Activated gamma-delta T cell (primary cell): ENCODE measurements around the gene PCDHB10.
"Not testable (repeated sequence)": the region's sequence is repeated elsewhere in the genome, so short reads cannot be mapped to it uniquely, and the experiment has no call there.

Source experiments
- DNase-seq: peaks from one replicate; lab custom pipeline; 2025; lab: John Stamatoyannopoulos, UW
- total RNA-seq, 2 donors: gene quantifications; one replicate each; lab custom pipeline; 2026; lab: John Stamatoyannopoulos, UW

The PCDHB10 gene
- 0.05 to 0.13 reads per million in 2 donors for total RNA-seq

GRCh38 chr5:141192110-141192725 lies at the start of gene PCDHB10:
PCDHB10 (plus strand) TSS chr5:141192353; CDS start chr5:141192553, 200 bp downstream.
- DNase-seq = no peak

DNA sequence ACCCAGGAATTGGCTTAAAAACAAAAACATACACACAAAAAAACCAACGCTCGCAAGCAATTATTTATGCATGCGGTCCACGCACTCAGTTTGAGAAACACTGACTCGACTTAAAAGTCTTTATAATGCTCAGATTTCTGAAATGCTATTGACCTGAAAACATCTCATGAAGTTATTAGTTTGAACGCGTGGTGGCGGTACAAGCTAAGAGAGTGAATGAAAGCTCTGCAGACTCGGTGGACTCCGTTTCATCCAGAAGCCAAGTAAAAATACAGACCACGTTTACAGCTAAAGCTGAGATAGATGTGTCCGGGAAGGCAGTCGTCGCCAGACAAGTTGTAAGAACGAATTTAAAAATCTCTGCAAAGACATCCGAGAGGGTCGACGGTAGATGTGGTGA lies 42.3 kb upstream of the PCDHB10 start, which contains the start of gene PCDHB6:
Gene PCDHB6 (plus strand): TSS at position 246 of the 400 bp plus-strand sequence. CDS start 201 bp downstream, outside the sequence.
- DNase-seq = no peak

- DNase-seq = no peak
Measured at GRCh38 chr5:141150224-141150992, 41.7 kb upstream of the PCDHB10 start.

DNA sequence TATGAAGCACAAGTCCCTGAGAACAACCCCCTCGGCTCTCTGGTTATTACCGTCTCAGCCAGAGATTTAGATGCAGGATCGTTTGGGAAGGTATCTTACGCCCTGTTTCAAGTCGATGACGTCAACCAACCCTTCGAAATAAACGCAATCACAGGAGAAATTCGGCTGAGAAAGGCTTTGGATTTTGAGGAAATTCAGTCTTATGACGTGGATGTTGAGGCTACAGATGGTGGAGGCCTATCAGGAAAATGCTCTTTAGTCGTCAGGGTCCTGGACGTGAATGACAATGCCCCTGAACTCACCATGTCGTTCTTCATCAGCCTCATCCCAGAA lies 41.2 kb upstream of the PCDHB10 start:
- no peak for DNase-seq

GRCh38 chr5:141151632-141152031 lies 40.5 kb upstream of the PCDHB10 start:
- not testable (repeated sequence) for DNase-seq

- not testable (repeated sequence) for DNase-seq
Measured at GRCh38 chr5:141152096-141152495, 40.1 kb upstream of the PCDHB10 start.

- DNase-seq = no peak
Measured at GRCh38 chr5:141155540-141156374, 36.4 kb upstream of the PCDHB10 start.

- DNase-seq = not testable (repeated sequence)
Measured at GRCh38 chr5:141157356-141157755, 34.8 kb upstream of the PCDHB10 start.

DNA sequence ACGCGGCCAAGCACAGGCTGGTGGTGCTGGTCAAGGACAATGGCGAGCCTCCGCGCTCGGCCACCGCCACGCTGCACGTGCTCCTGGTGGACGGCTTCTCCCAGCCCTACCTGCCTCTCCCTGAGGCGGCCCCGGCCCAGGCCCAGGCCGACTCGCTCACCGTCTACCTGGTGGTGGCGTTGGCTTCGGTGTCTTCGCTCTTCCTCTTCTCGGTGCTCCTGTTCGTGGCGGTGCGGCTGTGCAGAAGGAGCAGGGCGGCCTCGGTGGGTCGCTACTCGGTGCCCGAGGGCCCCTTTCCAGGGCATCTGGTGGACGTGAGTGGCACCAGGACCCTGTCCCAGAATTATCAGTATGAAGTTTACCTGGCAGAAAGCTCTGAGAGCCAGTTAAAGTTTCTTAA lies 34.3 kb upstream of the PCDHB10 start:
- not testable (repeated sequence) for DNase-seq

DNA sequence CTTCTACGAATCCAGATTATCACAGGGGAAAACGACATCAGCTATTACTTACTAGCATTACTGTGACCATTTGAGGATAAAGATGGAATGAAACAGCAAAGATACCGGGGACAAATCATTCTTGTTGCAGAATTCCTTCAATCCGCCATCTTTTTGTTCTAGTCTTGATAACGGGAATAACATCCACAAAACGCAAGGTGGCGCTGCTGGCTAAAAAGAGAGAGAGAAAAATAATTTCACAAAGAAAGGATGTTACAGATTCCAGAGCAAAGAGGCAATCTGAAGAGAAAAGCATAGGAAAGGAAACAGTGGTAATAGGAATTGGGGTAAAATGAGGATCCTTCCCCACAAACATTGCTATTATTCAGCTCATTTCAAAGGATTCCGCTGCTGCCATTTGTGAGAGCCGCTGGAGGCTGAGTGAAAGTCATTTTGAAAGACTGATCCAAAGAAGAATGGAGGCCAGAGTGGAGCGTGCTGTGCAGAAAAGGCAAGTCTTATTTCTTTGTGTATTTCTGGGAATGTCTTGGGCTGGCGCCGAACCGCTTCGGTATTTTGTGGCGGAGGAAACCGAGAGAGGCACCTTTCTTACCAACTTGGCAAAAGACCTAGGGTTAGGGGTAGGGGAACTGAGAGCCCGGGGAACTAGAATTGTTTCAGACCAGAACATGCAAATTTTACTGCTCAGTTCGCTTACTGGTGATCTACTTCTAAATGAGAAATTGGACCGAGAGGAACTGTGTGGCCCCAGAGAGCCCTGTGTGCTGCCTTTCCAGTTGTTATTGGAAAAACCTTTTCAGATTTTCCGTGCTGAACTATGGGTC lies 19.6 kb upstream of the PCDHB10 start, which contains the start of gene PCDHB7:
Gene PCDHB7 (plus strand): TSS at position 264 of the 824 bp plus-strand sequence. CDS start 192 bp downstream, at position 456.
- DNase-seq = no peak

DNA sequence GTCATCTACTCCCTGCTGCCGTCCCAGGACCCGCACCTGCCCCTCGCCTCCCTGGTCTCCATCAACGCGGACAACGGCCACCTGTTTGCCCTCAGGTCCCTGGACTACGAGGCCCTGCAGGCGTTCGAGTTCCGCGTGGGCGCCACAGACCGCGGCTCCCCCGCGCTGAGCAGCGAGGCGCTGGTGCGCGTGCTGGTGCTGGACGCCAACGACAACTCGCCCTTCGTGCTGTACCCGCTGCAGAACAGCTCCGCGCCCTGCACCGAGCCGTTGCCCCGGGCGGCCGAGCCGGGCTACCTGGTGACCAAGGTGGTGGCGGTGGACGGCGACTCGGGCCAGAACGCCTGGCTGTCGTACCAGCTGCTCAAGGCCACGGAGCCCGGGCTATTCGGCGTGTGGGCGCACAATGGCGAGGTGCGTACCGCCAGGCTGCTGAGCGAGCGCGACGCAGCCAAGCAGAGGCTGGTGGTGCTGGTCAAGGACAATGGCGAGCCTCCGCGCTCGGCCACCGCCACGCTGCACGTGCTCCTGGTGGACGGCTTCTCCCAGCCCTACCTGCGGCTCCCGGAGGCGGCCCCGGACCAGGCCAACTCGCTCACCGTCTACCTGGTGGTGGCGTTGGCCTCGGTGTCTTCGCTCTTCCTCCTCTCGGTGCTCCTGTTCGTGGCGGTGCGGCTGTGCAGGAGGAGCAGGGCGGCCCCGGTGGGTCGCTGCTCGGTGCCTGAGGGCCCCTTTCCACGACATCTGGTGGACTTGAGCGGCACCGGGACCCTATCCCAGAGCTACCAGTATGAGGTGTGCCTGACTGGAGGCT lies 17.7 kb upstream of the PCDHB10 start:
- DNase-seq = not testable (repeated sequence)

GRCh38 chr5:141175933-141176332 lies 16.2 kb upstream of the PCDHB10 start:
- DNase-seq = no peak

- not testable (repeated sequence) for DNase-seq
Measured at GRCh38 chr5:141177577-141178191, 14.5 kb upstream of the PCDHB10 start, which contains the start of gene PCDHB8. PCDHB8 (plus strand) TSS chr5:141177790; CDS start chr5:141178035, 245 bp downstream.

GRCh38 chr5:141179371-141179770 lies 12.8 kb upstream of the PCDHB10 start:
- DNase-seq = not testable (repeated sequence)

DNA sequence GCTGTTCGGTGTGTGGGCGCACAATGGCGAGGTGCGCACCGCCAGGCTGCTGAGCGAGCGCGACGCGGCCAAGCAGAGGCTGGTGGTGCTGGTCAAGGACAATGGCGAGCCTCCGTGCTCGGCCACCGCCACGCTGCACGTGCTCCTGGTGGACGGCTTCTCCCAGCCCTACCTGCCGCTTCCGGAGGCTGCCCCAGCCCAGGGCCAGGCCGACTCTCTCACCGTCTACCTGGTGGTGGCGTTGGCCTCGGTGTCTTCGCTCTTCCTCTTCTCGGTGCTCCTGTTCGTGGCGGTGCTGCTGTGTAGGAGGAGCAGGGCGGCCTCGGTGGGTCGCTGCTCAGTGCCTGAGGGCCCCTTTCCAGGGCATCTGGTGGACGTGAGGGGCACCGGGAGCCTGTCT lies 12.3 kb upstream of the PCDHB10 start:
- not testable (repeated sequence) for DNase-seq

GRCh38 chr5:141180313-141180712 lies 11.8 kb upstream of the PCDHB10 start:
- DNase-seq = no peak

DNA sequence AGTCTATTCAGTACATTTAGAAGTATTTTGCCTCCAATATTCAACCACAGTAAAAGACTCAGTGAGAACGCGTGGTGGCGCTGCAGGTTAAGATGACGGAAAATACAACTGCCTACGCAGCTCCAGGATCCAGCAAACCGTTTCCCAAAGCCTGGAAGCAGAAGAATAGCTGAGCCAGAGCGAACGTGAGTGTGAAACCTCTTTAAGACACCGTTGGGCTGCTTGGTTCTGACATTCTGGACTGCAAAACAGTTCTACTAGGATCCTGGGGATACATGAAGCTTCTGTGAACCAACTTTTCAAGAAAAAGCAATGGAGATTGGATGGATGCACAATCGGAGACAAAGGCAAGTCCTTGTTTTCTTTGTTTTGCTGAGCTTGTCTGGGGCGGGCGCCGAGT lies 9.9 kb upstream of the PCDHB10 start, which contains the start of gene PCDHB16:
Gene PCDHB16 (plus strand): TSS at position 140 of the 400 bp plus-strand sequence. CDS start 173 bp downstream, at position 313.
- DNase-seq = no peak

DNA sequence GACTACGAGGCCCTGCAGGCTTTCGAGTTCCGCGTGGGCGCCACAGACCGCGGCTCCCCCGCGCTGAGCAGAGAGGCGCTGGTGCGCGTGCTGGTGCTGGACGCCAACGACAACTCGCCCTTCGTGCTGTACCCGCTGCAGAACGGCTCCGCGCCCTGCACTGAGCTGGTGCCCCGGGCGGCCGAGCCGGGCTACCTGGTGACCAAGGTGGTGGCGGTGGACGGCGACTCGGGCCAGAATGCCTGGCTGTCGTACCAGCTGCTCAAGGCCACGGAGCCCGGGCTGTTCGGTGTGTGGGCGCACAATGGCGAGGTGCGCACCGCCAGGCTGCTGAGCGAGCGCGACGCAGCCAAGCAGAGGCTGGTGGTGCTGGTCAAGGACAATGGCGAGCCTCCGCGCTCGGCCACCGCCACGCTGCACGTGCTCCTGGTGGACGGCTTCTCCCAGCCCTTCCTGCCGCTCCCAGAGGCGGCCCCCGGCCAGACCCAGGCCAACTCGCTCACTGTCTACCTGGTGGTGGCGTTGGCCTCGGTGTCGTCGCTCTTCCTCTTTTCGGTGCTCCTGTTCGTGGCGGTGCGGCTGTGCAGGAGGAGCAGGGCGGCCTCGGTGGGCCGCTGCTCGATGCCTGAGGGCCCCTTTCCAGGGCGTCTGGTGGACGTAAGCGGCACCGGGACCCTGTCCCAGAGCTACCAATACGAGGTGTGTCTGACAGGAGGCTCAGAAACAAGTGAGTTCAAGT lies 7.9 kb upstream of the PCDHB10 start:
- DNase-seq = not testable (repeated sequence)
